DND-41 (cell line): Measurements from ENCODE around the gene MEG3.

Experiments used
- CTCF ChIP-seq: IDR thresholded peaks from 2 replicates; pipeline ENCODE4 v1.5.1; 2012; ENCODE audit warnings: borderline replicate concordance, low read length, moderate library complexity, mild to moderate bottlenecking; ENCODE audit not compliant: poor library complexity, severe bottlenecking; ENCODE audit errors: extremely low read depth
- EZH2 ChIP-seq: IDR thresholded peaks from 3 replicates; pipeline ENCODE4 v1.6.1; 2012; ENCODE audit warnings: borderline replicate concordance, low read depth, mild to moderate bottlenecking, moderate library complexity, low read length, inconsistent platforms; ENCODE audit not compliant: severe bottlenecking

GRCh38 chr14:100830681-100831080, 4.8 kb downstream of the MEG3 start:
- TF ChIP-seq CTCF, result no peak
- no peak for TF ChIP-seq EZH2
